ENCODE measurements around the gene IDH1. TPM values are rescaled to one million over a fixed set of nuclear protein-coding genes. Genes with fewer than 3 reads are reported as not detected.

Gene IDH1
- total and polyA plus RNA-seq, 2 of the 13 experiments (the other 11 are each of a cell fraction or from before 2014, with no cell fraction given) = 312 to 1,077 TPM

GRCh38 chr2:208266553-208266893 is 11.7 kb upstream of the IDH1 start (continued):
- peak; percentile 55 for TF ChIP-seq DBP (CRISPR knock-in tag; IDR thresholded peaks at IDR 0.05; ENCODE audit: not compliant biosample characterization)
- TF ChIP-seq NKX3-1 (CRISPR knock-in tag; IDR thresholded peaks at IDR 0.05) = peak; percentile 68; the same call in 1 of the 2 replicates
- TF ChIP-seq PTBP1 (IDR thresholded peaks at IDR 0.05; ENCODE audit: low read depth, low read length, poor library complexity, severe bottlenecking) = no peak
- TF ChIP-seq ZBTB1 (CRISPR knock-in tag; IDR thresholded peaks at IDR 0.05; ENCODE audit: borderline replicate concordance) = no peak
- no peak for TF ChIP-seq ZSCAN29 (CRISPR knock-in tag; conservative IDR thresholded peaks at IDR 0.05)
- TF ChIP-seq ZNF354B (CRISPR knock-in tag; IDR thresholded peaks at IDR 0.05) = 0 out of 2 replicates have a peak, but pooled peaks have one; percentile 18
- TF ChIP-seq DMAP1 (CRISPR knock-in tag; IDR thresholded peaks at IDR 0.05) = no peak
- 0 out of 2 replicates have a peak, but pooled peaks have one; percentile 11 for TF ChIP-seq ZBTB10 (CRISPR knock-in tag; IDR thresholded peaks at IDR 0.05; ENCODE audit: borderline replicate concordance)
- TF ChIP-seq ZNF740 (CRISPR knock-in tag; IDR thresholded peaks at IDR 0.05) = no peak
- TF ChIP-seq SP140L (CRISPR knock-in tag; IDR thresholded peaks at IDR 0.05; ENCODE audit: borderline replicate concordance) = no peak
- no peak for TF ChIP-seq SMC3 (IDR thresholded peaks at IDR 0.05; ENCODE audit: low read length)
- TF ChIP-seq THAP9 (CRISPR knock-in tag; IDR thresholded peaks at IDR 0.05; ENCODE audit: borderline replicate concordance) = no peak
- no peak for TF ChIP-seq AKNA (CRISPR knock-in tag; IDR thresholded peaks at IDR 0.05; ENCODE audit: borderline replicate concordance)
